SK-N-SH treated with all-trans-retinoic acid at 6 μM for 48 hours (cell line): ENCODE measurements around the gene CPNE4.

Experiments
- ATAC-seq: fragments of 200-7000 bp; cut with Tn5 transposase; 3 replicates; pipeline ENCODE4 v1.9.1; 2020; ENCODE audit warnings: mild to moderate bottlenecking, moderate library complexity
- ARNTL ChIP-seq: fragments of 450-650 bp; formaldehyde crosslinking; IDR thresholded peaks from 2 replicates; pipeline ENCODE4 v1.5.0; 2020; ENCODE audit warnings: low read depth, mild to moderate bottlenecking, moderate library complexity, borderline replicate concordance
- BACH2 ChIP-seq: fragments of 250-450 bp; sonication (Bioruptor Pico); IDR thresholded peaks from 2 replicates; pipeline ENCODE4 v1.9.0; 2021; ENCODE audit warnings: mild to moderate bottlenecking, borderline replicate concordance
- CREB5 ChIP-seq: fragments of 250-450 bp; sonication (Bioruptor Pico); IDR thresholded peaks from 2 replicates; pipeline ENCODE4 v1.5.1; 2020; ENCODE audit warnings: low read depth, mild to moderate bottlenecking, moderate library complexity
- CSDC2 ChIP-seq: fragments of 250-450 bp; sonication (Bioruptor Pico); IDR thresholded peaks from 2 replicates; pipeline ENCODE4 v1.5.0; 2020; ENCODE audit warnings: mild to moderate bottlenecking, moderate library complexity
- ESRRG ChIP-seq: fragments of 250-450 bp; sonication (Bioruptor Pico); IDR thresholded peaks from 2 replicates; pipeline ENCODE4 v1.6.1; 2021; ENCODE audit warnings: mild to moderate bottlenecking
- GLIS3 ChIP-seq: fragments of 250-450 bp; sonication (Bioruptor Pico); IDR thresholded peaks from 2 replicates; pipeline ENCODE4 v1.5.0; 2020; ENCODE audit warnings: mild to moderate bottlenecking, moderate library complexity
- ISL1 ChIP-seq: fragments of 250-450 bp; sonication (Bioruptor Pico); IDR thresholded peaks from 2 replicates; pipeline ENCODE4 v2.1.2; 2022; ENCODE audit warnings: mild to moderate bottlenecking, moderate library complexity
- OSR1 ChIP-seq: fragments of 250-450 bp; sonication (Bioruptor Pico); IDR thresholded peaks from 2 replicates; pipeline ENCODE4 v1.8.0; 2022; ENCODE audit warnings: moderate library complexity, mild to moderate bottlenecking, inconsistent platforms
- PATZ1 ChIP-seq: fragments of 250-450 bp; sonication (Bioruptor Pico); IDR thresholded peaks from 2 replicates; pipeline ENCODE4 v1.8.0; 2020; ENCODE audit warnings: mild to moderate bottlenecking, moderate library complexity, borderline replicate concordance
- PPARA ChIP-seq: fragments of 250-450 bp; sonication (Bioruptor Pico); IDR thresholded peaks from 2 replicates; pipeline ENCODE4 v1.5.0; 2020; ENCODE audit warnings: mild to moderate bottlenecking, borderline replicate concordance
- RARB ChIP-seq: fragments of 250-450 bp; sonication (Bioruptor Pico); IDR thresholded peaks from 2 replicates; pipeline ENCODE4 v1.8.0; 2021; ENCODE audit warnings: mild to moderate bottlenecking, moderate library complexity
- TCF4 ChIP-seq: fragments of 250-450 bp; sonication (Bioruptor Pico); IDR thresholded peaks from 2 replicates; pipeline ENCODE4 v1.8.0; 2021; ENCODE audit warnings: mild to moderate bottlenecking, moderate library complexity, borderline replicate concordance
- TOX ChIP-seq: fragments of 250-450 bp; sonication (Bioruptor Pico); IDR thresholded peaks from 2 replicates; pipeline ENCODE4 v1.8.0; 2021; ENCODE audit warnings: mild to moderate bottlenecking, moderate library complexity, borderline replicate concordance
- ZFP3 ChIP-seq: fragments of 250-450 bp; sonication (Bioruptor Pico); IDR thresholded peaks from 2 replicates; pipeline ENCODE4 v1.5.0; 2020; ENCODE audit warnings: mild to moderate bottlenecking, moderate library complexity
- ZFP30 ChIP-seq: fragments of 450-650 bp; formaldehyde crosslinking; IDR thresholded peaks from 2 replicates; pipeline ENCODE4 v1.5.0; 2022; ENCODE audit warnings: mild to moderate bottlenecking, moderate library complexity
- ZNF565 ChIP-seq: fragments of 450-650 bp; formaldehyde crosslinking; conservative IDR thresholded peaks from 2 replicates; pipeline ENCODE4 v1.5.0; 2020; ENCODE audit warnings: low read depth, mild to moderate bottlenecking, moderate library complexity
- ZNF70 ChIP-seq: fragments of 450-650 bp; formaldehyde crosslinking; IDR thresholded peaks from 2 replicates; pipeline ENCODE4 v1.5.0; 2020; ENCODE audit warnings: mild to moderate bottlenecking, moderate library complexity
- ZNF8 ChIP-seq: fragments of 450-650 bp; formaldehyde crosslinking; IDR thresholded peaks from 2 replicates; pipeline ENCODE4 v1.5.0; 2020; ENCODE audit warnings: mild to moderate bottlenecking, moderate library complexity
- TF ChIP-seq, protein P1 (sequence below): fragments of 250-450 bp; sonication (Bioruptor Pico); IDR thresholded peaks from 2 replicates; pipeline ENCODE4 v1.8.0; 2021; ENCODE audit warnings: low read depth, mild to moderate bottlenecking, moderate library complexity, borderline replicate concordance
- TF ChIP-seq, protein P2 (sequence below): fragments of 250-450 bp; sonication (Bioruptor Pico); IDR thresholded peaks from 2 replicates; pipeline ENCODE4 v1.5.1; 2021; ENCODE audit warnings: mild to moderate bottlenecking, moderate library complexity
- TF ChIP-seq, protein P3 (sequence below): fragments of 250-450 bp; sonication (Bioruptor Pico); IDR thresholded peaks from 2 replicates; pipeline ENCODE4 v1.5.0; 2020; ENCODE audit warnings: mild to moderate bottlenecking, moderate library complexity

Gene CPNE4

GRCh38 chr3:132009241-132009640 is 25.6 kb downstream of the CPNE4 start:
- TF ChIP-seq TCF4 (CRISPR knock-in tag) (peak; percentile 52; the same call in 1 of the 2 replicates), PATZ1 (CRISPR knock-in tag) (no peak), ZNF8 (CRISPR knock-in tag) (no peak), RARB (CRISPR knock-in tag) (no peak), TOX (no peak), ESRRG (CRISPR knock-in tag) (no peak), ISL1 (CRISPR knock-in tag) (no peak)
- no peak for ATAC-seq

- ATAC-seq, result no peak
- TF ChIP-seq ARNTL, result no peak
- TF ChIP-seq TOX, result no peak
- TF ChIP-seq TCF4 (CRISPR knock-in tag), result no peak
- TF ChIP-seq, protein P1, sequence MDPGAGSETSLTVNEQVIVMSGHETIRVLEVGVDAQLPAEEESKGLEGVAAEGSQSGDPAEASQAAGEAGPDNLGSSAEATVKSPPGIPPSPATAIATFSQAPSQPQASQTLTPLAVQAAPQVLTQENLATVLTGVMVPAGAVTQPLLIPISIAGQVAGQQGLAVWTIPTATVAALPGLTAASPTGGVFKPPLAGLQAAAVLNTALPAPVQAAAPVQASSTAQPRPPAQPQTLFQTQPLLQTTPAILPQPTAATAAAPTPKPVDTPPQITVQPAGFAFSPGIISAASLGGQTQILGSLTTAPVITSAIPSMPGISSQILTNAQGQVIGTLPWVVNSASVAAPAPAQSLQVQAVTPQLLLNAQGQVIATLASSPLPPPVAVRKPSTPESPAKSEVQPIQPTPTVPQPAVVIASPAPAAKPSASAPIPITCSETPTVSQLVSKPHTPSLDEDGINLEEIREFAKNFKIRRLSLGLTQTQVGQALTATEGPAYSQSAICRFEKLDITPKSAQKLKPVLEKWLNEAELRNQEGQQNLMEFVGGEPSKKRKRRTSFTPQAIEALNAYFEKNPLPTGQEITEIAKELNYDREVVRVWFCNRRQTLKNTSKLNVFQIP, result no peak
- TF ChIP-seq CSDC2 (CRISPR knock-in tag), result no peak
- TF ChIP-seq ZNF8 (CRISPR knock-in tag), result no peak
- no peak for TF ChIP-seq GLIS3 (CRISPR knock-in tag)
- TF ChIP-seq OSR1 (CRISPR knock-in tag), result no peak
- TF ChIP-seq RARB (CRISPR knock-in tag), result no peak
- no peak for TF ChIP-seq ZFP30 (CRISPR knock-in tag)
- TF ChIP-seq, protein P2, sequence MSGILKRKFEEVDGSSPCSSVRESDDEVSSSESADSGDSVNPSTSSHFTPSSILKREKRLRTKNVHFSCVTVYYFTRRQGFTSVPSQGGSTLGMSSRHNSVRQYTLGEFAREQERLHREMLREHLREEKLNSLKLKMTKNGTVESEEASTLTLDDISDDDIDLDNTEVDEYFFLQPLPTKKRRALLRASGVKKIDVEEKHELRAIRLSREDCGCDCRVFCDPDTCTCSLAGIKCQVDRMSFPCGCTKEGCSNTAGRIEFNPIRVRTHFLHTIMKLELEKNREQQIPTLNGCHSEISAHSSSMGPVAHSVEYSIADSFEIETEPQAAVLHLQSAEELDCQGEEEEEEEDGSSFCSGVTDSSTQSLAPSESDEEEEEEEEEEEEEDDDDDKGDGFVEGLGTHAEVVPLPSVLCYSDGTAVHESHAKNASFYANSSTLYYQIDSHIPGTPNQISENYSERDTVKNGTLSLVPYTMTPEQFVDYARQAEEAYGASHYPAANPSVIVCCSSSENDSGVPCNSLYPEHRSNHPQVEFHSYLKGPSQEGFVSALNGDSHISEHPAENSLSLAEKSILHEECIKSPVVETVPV (CRISPR knock-in tag), result no peak
- no peak for TF ChIP-seq BACH2 (CRISPR knock-in tag)
- TF ChIP-seq ZFP3, result no peak
- no peak for TF ChIP-seq PPARA
Observed at GRCh38 chr3:132008837-132009236, 26.0 kb downstream of the CPNE4 start.

GRCh38 chr3:132007617-132008016 is 27.2 kb downstream of the CPNE4 start:
- ATAC-seq, result no peak
- TF ChIP-seq ARNTL (no peak), ISL1 (CRISPR knock-in tag) (no peak), ZNF70 (CRISPR knock-in tag) (no peak), BACH2 (CRISPR knock-in tag) (no peak), RARB (CRISPR knock-in tag) (no peak), ESRRG (CRISPR knock-in tag) (no peak), ZNF565 (CRISPR knock-in tag) (no peak), OSR1 (CRISPR knock-in tag) (no peak), CREB5 (CRISPR knock-in tag) (no peak), ZFP3 (no peak), GLIS3 (CRISPR knock-in tag) (no peak), PPARA (no peak), PATZ1 (CRISPR knock-in tag) (no peak)
- TF ChIP-seq, protein P3, sequence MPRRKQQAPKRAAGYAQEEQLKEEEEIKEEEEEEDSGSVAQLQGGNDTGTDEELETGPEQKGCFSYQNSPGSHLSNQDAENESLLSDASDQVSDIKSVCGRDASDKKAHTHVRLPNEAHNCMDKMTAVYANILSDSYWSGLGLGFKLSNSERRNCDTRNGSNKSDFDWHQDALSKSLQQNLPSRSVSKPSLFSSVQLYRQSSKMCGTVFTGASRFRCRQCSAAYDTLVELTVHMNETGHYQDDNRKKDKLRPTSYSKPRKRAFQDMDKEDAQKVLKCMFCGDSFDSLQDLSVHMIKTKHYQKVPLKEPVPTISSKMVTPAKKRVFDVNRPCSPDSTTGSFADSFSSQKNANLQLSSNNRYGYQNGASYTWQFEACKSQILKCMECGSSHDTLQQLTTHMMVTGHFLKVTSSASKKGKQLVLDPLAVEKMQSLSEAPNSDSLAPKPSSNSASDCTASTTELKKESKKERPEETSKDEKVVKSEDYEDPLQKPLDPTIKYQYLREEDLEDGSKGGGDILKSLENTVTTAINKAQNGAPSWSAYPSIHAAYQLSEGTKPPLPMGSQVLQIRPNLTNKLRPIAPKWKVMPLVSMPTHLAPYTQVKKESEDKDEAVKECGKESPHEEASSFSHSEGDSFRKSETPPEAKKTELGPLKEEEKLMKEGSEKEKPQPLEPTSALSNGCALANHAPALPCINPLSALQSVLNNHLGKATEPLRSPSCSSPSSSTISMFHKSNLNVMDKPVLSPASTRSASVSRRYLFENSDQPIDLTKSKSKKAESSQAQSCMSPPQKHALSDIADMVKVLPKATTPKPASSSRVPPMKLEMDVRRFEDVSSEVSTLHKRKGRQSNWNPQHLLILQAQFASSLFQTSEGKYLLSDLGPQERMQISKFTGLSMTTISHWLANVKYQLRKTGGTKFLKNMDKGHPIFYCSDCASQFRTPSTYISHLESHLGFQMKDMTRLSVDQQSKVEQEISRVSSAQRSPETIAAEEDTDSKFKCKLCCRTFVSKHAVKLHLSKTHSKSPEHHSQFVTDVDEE, result no peak
- TF ChIP-seq, protein P1, result no peak
